T-cell (primary cell): Measurements from ENCODE around the gene CAPN1. TPM values are rescaled to one million over a fixed set of nuclear protein-coding genes. Genes with fewer than 3 reads are reported as not detected.
A peak's percentile ranks its signal among the peaks of the same experiment; 100 is the strongest.

Experiments
- ATAC-seq, 4 experiments: fragments of 200-7000 bp in 3 of 4; fragments of 150-1000 bp in 1 of 4; cut with Tn5 transposase; replicated peaks in 1 of 4; 1 replicate in 3 of 4; 2 replicates in 1 of 4; pipeline ENCODE4 v1.10.0; 2021; ENCODE audit warnings: moderate library complexity in 3 of 4, mild to moderate bottlenecking in 2 of 4, moderate number of reproducible peaks in 1 of 4
- CTCF ChIA-PET, 2 donors: fragments of 300-600 bp; sonication (Branson Sonifier 250); formaldehyde crosslinking; loops; one replicate each; lab custom pipeline; 2022; ENCODE audit warnings: antibody characterized with exemption in 2 of 2; lab: Charles Lee
- POLR2A ChIA-PET, 2 donors: fragments of 300-600 bp; sonication (Branson Sonifier 250); formaldehyde crosslinking; loops; one replicate each; lab custom pipeline; 2022; ENCODE audit warnings: antibody characterized with exemption in 2 of 2; lab: Charles Lee
- DNase-seq, 35 experiments: peaks; one replicate each; pipeline versions ENCODE4 v3.0.0 to v3.0.0-alpha.2; 2013 to 2023
- H3K27ac ChIP-seq: one replicate; pipeline ENCODE4 v1.5.1; 2013; ENCODE audit warnings: low read length
- H3K27me3 ChIP-seq, 2 experiments: replicated peaks in 1 of 2; 1 replicate in 1 of 2; 2 replicates in 1 of 2; pipeline versions ENCODE4 v1.6.1 to v1.7.0; 2013; ENCODE audit warnings: low read length in 1 of 2, mixed read lengths in 1 of 2; ENCODE audit not compliant: control insufficient read depth in 2 of 2, insufficient read depth in 2 of 2; ENCODE audit errors: extremely low read depth in 1 of 2
- H3K36me3 ChIP-seq, 2 donors: 1 replicate in 1 of 2; 2 replicates in 1 of 2; pipeline versions ENCODE4 v1.6.1 to v1.7.0; 2013; ENCODE audit warnings: low read length in 1 of 2; ENCODE audit not compliant: control insufficient read depth in 2 of 2, insufficient read depth in 1 of 2; ENCODE audit errors: extremely low read depth in 1 of 2
- H3K4me1 ChIP-seq, 2 experiments: 1 replicate in 1 of 2; 2 replicates in 1 of 2; pipeline versions ENCODE4 v1.6.1 to v1.7.0; 2013; ENCODE audit warnings: low read length in 2 of 2, mixed read lengths in 1 of 2; ENCODE audit not compliant: insufficient read depth in 2 of 2, control insufficient read depth in 1 of 2; ENCODE audit errors: extremely low read depth in 1 of 2
- H3K4me3 ChIP-seq, 2 donors: 1 replicate in 1 of 2; 2 replicates in 1 of 2; pipeline versions ENCODE4 v1.5.1 to v1.7.0; 2013; ENCODE audit warnings: mild to moderate bottlenecking in 2 of 2, low read length in 1 of 2, moderate library complexity in 1 of 2; ENCODE audit not compliant: control insufficient read depth in 1 of 2; ENCODE audit errors: extremely low read depth in 1 of 2
- H3K9me3 ChIP-seq: 2 replicates; pipeline ENCODE4 v1.7.0; 2013
- H3K27ac Mint-ChIP-seq, 2 donors: one replicate each; pipeline ENCODE4 v1.8.0; 2020 to 2021; ENCODE audit warnings: mild to moderate bottlenecking in 2 of 2, mixed read lengths in 2 of 2
- H3K27me3 Mint-ChIP-seq, 2 donors: one replicate each; pipeline ENCODE4 v1.8.0; 2021 to 2022; ENCODE audit warnings: mixed read lengths in 2 of 2
- H3K36me3 Mint-ChIP-seq: one replicate; pipeline ENCODE4 v1.8.0; 2021; ENCODE audit warnings: mixed read lengths
- H3K4me1 Mint-ChIP-seq, 3 donors: one replicate each; pipeline ENCODE4 v1.8.0; 2020 to 2022; ENCODE audit warnings: mixed read lengths in 3 of 3, mild to moderate bottlenecking in 1 of 3
- H3K4me3 Mint-ChIP-seq, 3 donors: one replicate each; pipeline ENCODE4 v1.8.0; 2020 to 2022; ENCODE audit warnings: mild to moderate bottlenecking in 3 of 3, mixed read lengths in 3 of 3, moderate library complexity in 3 of 3
- H3K9me3 Mint-ChIP-seq, 3 donors: one replicate each; pipeline ENCODE4 v1.8.0; 2020 to 2022; ENCODE audit warnings: mixed read lengths in 3 of 3
- WGBS: methylation state at CpG from one replicate; pipeline ENCODE4 v1.1.5; 2013; ENCODE audit warnings: missing lambda C conversion rate; ENCODE audit not compliant: insufficient coverage; 5-methylcytosine and 5-hydroxymethylcytosine counted together
- total RNA-seq, 35 experiments: library from RNA in 6 of 35; stranded (reverse) in 6 of 35; fragments of 120-200 nt in 1 of 35; gene quantifications; one replicate each; pipeline versions ENCODE4 v1.2.1 to v1.2.4 and lab custom pipeline; 2013 to 2026

Gene CAPN1
- total RNA-seq, 5 donors from 2014 or later (not counting 1 experiment from before 2014, with no cell fraction given) = 98.4 to 171 (median 143) TPM

- no peaks in the 10 kb centered on the region for H3K27me3 Mint-ChIP-seq
- peaks cover 9% of the 10 kb centered on the region for H3K36me3 Mint-ChIP-seq
- Histone ChIP-seq H3K4me3 (peak overlapping the region; percentile 80 to 94), H3K9me3 (no peaks in the 10 kb centered on the region), H3K27me3 (no peaks in the 10 kb centered on the region), H3K4me1 (peaks cover 24 to 40% of the 10 kb centered on the region in 2 experiments), H3K36me3 (peaks cover 13 to 26% of the 10 kb centered on the region in 2 donors), H3K27ac (peak overlapping the region; percentile 96)
- ATAC-seq (peak; percentile 87 to 91 (median 89)), DNase-seq (peak in 34 of 35 experiments; percentile 69 to 94 (median 85))
- POLR2A ChIA-PET = interaction anchor here (0.6 to 2.4 kb wide), 7 partner anchors 10 to 364 kb away, joined by 3 to 12 read pairs (median 5); partner anchors contain the start of genes ZNHIT2 (in 2 of the 2), FAU (in 1 of the 2), MALAT1 (in 1 of the 2) and MRPL49 (in 1 of the 2)
- 0% methylated on average over 13 of the region's 24 CpGs for WGBS
- H3K4me3 Mint-ChIP-seq = peak overlapping the region; percentile 98 to 99 (median 99)
- peak overlapping the region; percentile 97 to 100 for H3K27ac Mint-ChIP-seq
- H3K9me3 Mint-ChIP-seq = no peaks in the 10 kb centered on the region
- peaks cover 40 to 53% (median 41%) of the 10 kb centered on the region in 3 donors for H3K4me1 Mint-ChIP-seq
- CTCF ChIA-PET = interaction anchor here in 1 of 2 donors (1.3 to 2.0 kb wide), 2 partner anchors 13 to 24 kb away, joined by 9 to 11 read pairs; partner anchors contain the start of genes FAU and MRPL49
Observed at GRCh38 chr11:65134952-65135632, 46.6 kb upstream of the CAPN1 start.

GRCh38 chr11:65135633-65136145 is 46.0 kb upstream of the CAPN1 start:
- Histone ChIP-seq H3K9me3 (no peaks in the 10 kb centered on the region), H3K4me1 (peaks cover 24 to 40% of the 10 kb centered on the region in 2 experiments), H3K27me3 (peaks cover 0 to 1% of the 10 kb centered on the region in 2 experiments), H3K36me3 (peaks cover 12 to 21% of the 10 kb centered on the region in 2 donors), H3K27ac (peak overlapping the region; percentile 96), H3K4me3 (peak overlapping the region; percentile 80 to 94)
- peak overlapping the region; percentile 98 to 99 (median 99) for H3K4me3 Mint-ChIP-seq
- no peak for DNase-seq
- H3K36me3 Mint-ChIP-seq = peaks cover 9% of the 10 kb centered on the region
- 73% methylated on average over 9 of the region's 11 CpGs for WGBS
- no peaks in the 10 kb centered on the region for H3K9me3 Mint-ChIP-seq
- H3K27ac Mint-ChIP-seq = peak overlapping the region; percentile 97 to 100
- H3K4me1 Mint-ChIP-seq = peaks cover 40 to 53% (median 41%) of the 10 kb centered on the region in 3 donors
- ChIA-PET POLR2A (interaction anchor here (0.6 to 2.4 kb wide), 4 partner anchors 14 to 357 kb away, joined by 4 to 12 read pairs (median 4); partner anchors contain the start of genes FAU (in 1 of the 2), MRPL49 (in 1 of the 2) and ZNHIT2 (in 1 of the 2)), CTCF (interaction anchor here in 1 of 2 donors (1.3 to 2.0 kb wide), 2 partner anchors 14 to 25 kb away, joined by 9 to 11 read pairs; partner anchors contain the start of genes FAU and MRPL49)
- H3K27me3 Mint-ChIP-seq = no peaks in the 10 kb centered on the region
- no peak for ATAC-seq

GRCh38 chr11:65136515-65137096 is 45.1 kb upstream of the CAPN1 start:
- Mint-ChIP-seq H3K9me3 (no peaks in the 10 kb centered on the region), H3K27me3 (no peaks in the 10 kb centered on the region), H3K4me3 (peak overlapping the region; percentile 64 to 98 (median 77)), H3K36me3 (peaks cover 4% of the 10 kb centered on the region), H3K4me1 (peaks cover 40 to 47% (median 41%) of the 10 kb centered on the region in 3 donors), H3K27ac (peak overlapping the region; percentile 96)
- POLR2A ChIA-PET = no interaction called here
- Histone ChIP-seq H3K4me1 (peaks cover 24 to 40% of the 10 kb centered on the region in 2 experiments), H3K9me3 (no peaks in the 10 kb centered on the region), H3K27me3 (peaks cover 0 to 2% of the 10 kb centered on the region in 2 experiments), H3K36me3 (peaks cover 6 to 12% of the 10 kb centered on the region in 2 donors), H3K27ac (no peak overlapping the region), H3K4me3 (no peak overlapping the region)
- DNase-seq = peak in 1 of 35 experiments; percentile 8
- CTCF ChIA-PET = interaction anchor here in 1 of 2 donors (0.7 to 2.0 kb wide), 3 partner anchors 26 to 1302 kb away, joined by 3 to 9 read pairs (median 3); partner anchors contain the start of gene MRPL11
- ATAC-seq = no peak
- 87% methylated on average over 15 of the region's 15 CpGs for WGBS

GRCh38 chr11:65141896-65142494 is 39.7 kb upstream of the CAPN1 start:
- Histone ChIP-seq H3K9me3 (no peaks in the 10 kb centered on the region), H3K36me3 (no peaks in the 10 kb centered on the region), H3K4me3 (no peak overlapping the region), H3K27me3 (peaks cover 2 to 11% of the 10 kb centered on the region in 2 experiments), H3K4me1 (no peaks in the 10 kb centered on the region), H3K27ac (no peak overlapping the region)
- POLR2A ChIA-PET = no interaction called here
- ATAC-seq = no peak
- no peak overlapping the region for H3K27ac Mint-ChIP-seq
- H3K36me3 Mint-ChIP-seq = no peaks in the 10 kb centered on the region
- no peak overlapping the region for H3K4me3 Mint-ChIP-seq
- peaks cover 4 to 6% (median 5%) of the 10 kb centered on the region in 3 donors for H3K4me1 Mint-ChIP-seq
- CTCF ChIA-PET = no interaction called here
- H3K27me3 Mint-ChIP-seq = peaks cover 0 to 7% of the 10 kb centered on the region in 2 donors
- no peaks in the 10 kb centered on the region for H3K9me3 Mint-ChIP-seq
- 85% methylated on average over 5 of the region's 7 CpGs for WGBS
- DNase-seq = no peak

GRCh38 chr11:65147352-65148075 is 34.2 kb upstream of the CAPN1 start:
- H3K4me1 Mint-ChIP-seq = peaks cover 0 to 6% (median 0%) of the 10 kb centered on the region in 3 donors
- H3K27me3 Mint-ChIP-seq = peaks cover 0 to 7% of the 10 kb centered on the region in 2 donors
- H3K4me3 ChIP-seq = no peak overlapping the region
- no peak overlapping the region for H3K4me3 Mint-ChIP-seq
- H3K27ac ChIP-seq = no peak overlapping the region
- no peaks in the 10 kb centered on the region for H3K9me3 ChIP-seq
- ChIA-PET POLR2A (no interaction called here), CTCF (interaction anchor here (0.6 kb wide), 2 partner anchors 25 to 1933 kb away, joined by 3 read pairs; no protein-coding TSS in a partner anchor)
- H3K27me3 ChIP-seq = peaks cover 0 to 10% of the 10 kb centered on the region in 2 experiments
- H3K27ac Mint-ChIP-seq = no peak overlapping the region
- DNase-seq (no peak), ATAC-seq (no peak)
- no CpG with 5 or more reads among the region's 2 CpGs for WGBS
- H3K9me3 Mint-ChIP-seq = no peaks in the 10 kb centered on the region
- no peaks in the 10 kb centered on the region for H3K4me1 ChIP-seq
- no peaks in the 10 kb centered on the region for H3K36me3 Mint-ChIP-seq
- H3K36me3 ChIP-seq = no peaks in the 10 kb centered on the region
